B cell (primary cell): ENCODE data around the gene SEMA3G. TPM values are rescaled to one million over a fixed set of nuclear protein-coding genes. Genes with fewer than 3 reads are reported as not detected.

ENCODE experiments used
- ATAC-seq: fragments of 200-7000 bp; cut with Tn5 transposase; one replicate; pipeline ENCODE4 v1.10.0; 2021; ENCODE audit warnings: low read depth, mild to moderate bottlenecking, moderate number of reproducible peaks, moderate library complexity
- CTCF ChIA-PET: fragments of 350-600 bp; sonication (Branson Sonifier 250); formaldehyde crosslinking; loops from one replicate; lab custom pipeline; 2021; ENCODE audit warnings: antibody characterized with exemption, inconsistent platforms; lab: Charles Lee
- POLR2A ChIA-PET: fragments of 350-600 bp; sonication (Branson Sonifier 250); formaldehyde crosslinking; loops from one replicate; lab custom pipeline; 2021; ENCODE audit warnings: antibody characterized with exemption; lab: Charles Lee
- DNase-seq: peaks from one replicate; pipeline ENCODE4 v3.0.0; 2013
- H2AFZ ChIP-seq: 2 replicates; pipeline ENCODE4 v1.6.1; 2012; ENCODE audit warnings: mild to moderate bottlenecking, low read depth, low read length; ENCODE audit not compliant: insufficient read depth, poor library complexity, severe bottlenecking
- H3K27ac ChIP-seq, 2 donors: 1 replicate in 1 of 2; 2 replicates in 1 of 2; pipeline ENCODE4 v1.5.1; 2012 to 2013; ENCODE audit warnings: low read length in 2 of 2, mild to moderate bottlenecking in 2 of 2, moderate library complexity in 1 of 2
- H3K27me3 ChIP-seq, 4 experiments: fragments of 200-600 bp in 1 of 4; sonication (generic) in 1 of 4; replicated peaks in 1 of 4; 1 replicate in 2 of 4; 2 replicates in 2 of 4; pipeline versions ENCODE4 v1.6.1 to v1.7.0; 2013 to 2016; ENCODE audit warnings: low read length in 3 of 4, mild to moderate bottlenecking in 2 of 4, mixed read lengths in 1 of 4, moderate library complexity in 1 of 4; ENCODE audit not compliant: insufficient read depth in 4 of 4, control insufficient read depth in 3 of 4; ENCODE audit errors: control extremely low read depth in 1 of 4
- H3K36me3 ChIP-seq, 2 experiments: replicated peaks in 1 of 2; 1 replicate in 1 of 2; 2 replicates in 1 of 2; pipeline versions ENCODE4 v1.6.1 to v1.7.1; 2013; ENCODE audit warnings: low read length in 1 of 2; ENCODE audit not compliant: insufficient read depth in 2 of 2, control insufficient read depth in 1 of 2; ENCODE audit errors: control extremely low read depth in 1 of 2, extremely low read depth in 1 of 2
- H3K4me1 ChIP-seq, 2 donors: fragments of 200-600 bp in 1 of 2; sonication (generic) in 1 of 2; 1 replicate in 1 of 2; 2 replicates in 1 of 2; pipeline versions ENCODE4 v1.5.1 to v1.6.1; 2013 to 2017; ENCODE audit warnings: low read length in 2 of 2; ENCODE audit not compliant: control insufficient read depth in 2 of 2, insufficient read depth in 2 of 2
- H3K4me2 ChIP-seq: replicated peaks from 2 replicates; pipeline ENCODE3; 2012; ENCODE audit warnings: mild to moderate bottlenecking, low read depth, low read length; ENCODE audit not compliant: poor library complexity, severe bottlenecking
- H3K4me3 ChIP-seq, 5 experiments: fragments of 200-600 bp in 1 of 5; sonication (generic) in 1 of 5; 1 replicate in 3 of 5; 2 replicates in 2 of 5; pipeline versions ENCODE4 v1.5.1 to v1.7.0; 2011 to 2016; ENCODE audit warnings: low read length in 4 of 5, mild to moderate bottlenecking in 4 of 5, low read depth in 2 of 5, control low read depth in 1 of 5, moderate library complexity in 1 of 5; ENCODE audit not compliant: insufficient read depth in 1 of 5; ENCODE audit errors: control extremely low read depth in 1 of 5, extremely low read depth in 1 of 5
- H3K79me2 ChIP-seq: fragments of 200-600 bp; sonication (generic); one replicate; pipeline ENCODE4 v1.6.0; 2016; ENCODE audit warnings: low read length; ENCODE audit not compliant: control insufficient read depth, insufficient read depth
- H3K9ac ChIP-seq: fragments of 200-600 bp; sonication (generic); 2 replicates; pipeline ENCODE4 v1.6.1; 2017; ENCODE audit warnings: mild to moderate bottlenecking, low read length, moderate library complexity
- H3K9me3 ChIP-seq, 3 donors: one replicate each; pipeline versions ENCODE4 v1.6.1 to v1.7.1; 2013; ENCODE audit warnings: low read length in 2 of 3; ENCODE audit not compliant: control insufficient read depth in 2 of 3, insufficient read depth in 1 of 3; ENCODE audit errors: control extremely low read depth in 1 of 3
- H4K20me1 ChIP-seq: 2 replicates; pipeline ENCODE4 v1.6.0; 2012; ENCODE audit warnings: mild to moderate bottlenecking, low read length; ENCODE audit not compliant: insufficient read depth, control insufficient read depth, poor library complexity, severe bottlenecking
- H3K27ac Mint-ChIP-seq: one replicate; pipeline ENCODE4 v1.8.0; 2021; ENCODE audit warnings: mixed read lengths
- H3K27me3 Mint-ChIP-seq: one replicate; pipeline ENCODE4 v1.8.0; 2021; ENCODE audit warnings: mixed read lengths
- H3K4me1 Mint-ChIP-seq: one replicate; pipeline ENCODE4 v1.8.0; 2021; ENCODE audit warnings: mixed read lengths
- H3K4me3 Mint-ChIP-seq: one replicate; pipeline ENCODE4 v1.8.0; 2021; ENCODE audit warnings: mixed read lengths
- H3K9me3 Mint-ChIP-seq: one replicate; pipeline ENCODE4 v1.8.0; 2022; ENCODE audit warnings: mixed read lengths; ENCODE audit not compliant: insufficient read depth
- CTCF ChIP-seq: fragments of 200-600 bp; IDR thresholded peaks from one replicate; pipeline ENCODE4 v1.8.0; 2022; ENCODE audit warnings: antibody characterized with exemption, mild to moderate bottlenecking
- EZH2 ChIP-seq: IDR thresholded peaks from 2 replicates; pipeline ENCODE4 v1.6.1; 2012; ENCODE audit warnings: borderline replicate concordance, low read depth, mild to moderate bottlenecking, moderate library complexity, low read length; ENCODE audit not compliant: insufficient read depth, poor library complexity, severe bottlenecking
- WGBS: methylation state at CpG from one replicate; pipeline ENCODE4 v1.1.5; 2013; ENCODE audit warnings: missing lambda C conversion rate; ENCODE audit not compliant: insufficient coverage; 5-methylcytosine and 5-hydroxymethylcytosine counted together
- intact Hi-C: fragments of 100-400 bp; cut with micrococcal nuclease; formaldehyde crosslinking; loops from one replicate; pipeline ENCODE4 v1.10.0; 2022
- polyA plus RNA-seq: library from polyadenylated mRNA; depleted of rRNA; stranded (reverse); fragments of >200 nt; gene quantifications from 2 replicates; pipeline ENCODE4 v1.2.3, GENCODE V29; 2012
- total RNA-seq, 2 donors: library from RNA; stranded (reverse); fragments of 120-200 nt in 1 of 2; gene quantifications; 1 replicate in 1 of 2; 2 replicates in 1 of 2; pipeline versions ENCODE4 v1.2.3 to v1.2.4, GENCODE V29; 2013 to 2022

Gene SEMA3G
- total and polyA plus RNA-seq, 2 donors (not counting 1 experiment from before 2014, with no cell fraction given), result 0.10 to 0.42 TPM

GRCh38 chr3:52458770-52459545 is 14.1 kb upstream of the SEMA3G start:
- no peaks in the 10 kb centered on the region for H3K9me3 Mint-ChIP-seq
- POLR2A ChIA-PET, result no interaction called here
- H3K27me3 ChIP-seq, result no peaks in the 10 kb centered on the region
- H3K9me3 ChIP-seq, result peaks cover 0 to 4% (median 0%) of the 10 kb centered on the region in 3 donors
- peak overlapping the region; percentile 17 for H3K27ac Mint-ChIP-seq
- TF ChIP-seq EZH2 (no peak), CTCF (no peak)
- ATAC-seq, result no peak
- peaks cover 16 to 27% of the 10 kb centered on the region in 2 donors for H3K4me1 ChIP-seq
- 83% methylated on average over 13 of the region's 14 CpGs for WGBS
- peaks cover 42% of the 10 kb centered on the region for H3K4me1 Mint-ChIP-seq
- no peak overlapping the region for H3K4me3 Mint-ChIP-seq
- intact Hi-C loops, result loop anchor here (5.0 kb wide), 2 partner anchors 228 to 232 kb away; partner anchors contain the start of genes GNL3, PBRM1 and TLR9
- no peak overlapping the region for H3K27ac ChIP-seq
- no peak for DNase-seq
- peaks cover 9% of the 10 kb centered on the region for H4K20me1 ChIP-seq
- no peak overlapping the region for H3K4me3 ChIP-seq
- H3K79me2 ChIP-seq, result peaks cover 20% of the 10 kb centered on the region
- no peak overlapping the region for H3K9ac ChIP-seq
- no peak overlapping the region for H2AFZ ChIP-seq
- peaks cover 6 to 26% of the 10 kb centered on the region in 2 experiments for H3K36me3 ChIP-seq
- H3K4me2 ChIP-seq, result no peak overlapping the region
- CTCF ChIA-PET, result interaction anchor here (1.1 to 5.1 kb wide), 3 partner anchors 12 to 103 kb away, joined by 3 to 23 read pairs (median 6); partner anchors contain the start of gene SEMA3G
- H3K27me3 Mint-ChIP-seq, result no peaks in the 10 kb centered on the region
